Testis (tissue), 3 donors: ENCODE results near the gene DNAI4. TPM values are rescaled to one million over a fixed set of nuclear protein-coding genes. Genes with fewer than 3 reads are reported as not detected.

Experiments used
- DNase-seq: peaks from one replicate; pipeline ENCODE4 v3.0.0-alpha.2; 2019
- H3K27ac ChIP-seq, 2 donors: fragments of 200-600 bp; sonication (generic); one replicate each; pipeline ENCODE4 v1.5.1; 2019
- H3K27me3 ChIP-seq: fragments of 200-600 bp; sonication (generic); one replicate; pipeline ENCODE4 v1.5.1; 2019
- H3K36me3 ChIP-seq: fragments of 200-600 bp; sonication (generic); one replicate; pipeline ENCODE4 v1.5.1; 2017; ENCODE audit warnings: low read depth; ENCODE audit errors: missing control alignments
- H3K4me1 ChIP-seq: fragments of 200-600 bp; sonication (generic); one replicate; pipeline ENCODE4 v1.5.1; 2019
- H3K4me3 ChIP-seq, 2 donors: fragments of 200-600 bp; sonication (generic); one replicate each; pipeline ENCODE4 v1.5.1; 2017 to 2019
- H3K9me3 ChIP-seq: fragments of 200-600 bp; sonication (generic); one replicate; pipeline ENCODE4 v1.5.1; 2017
- CTCF ChIP-seq, 3 experiments: fragments of 450-650 bp in 2 of 3; fragments of 200-600 bp in 1 of 3; sonication (generic) in 1 of 3; IDR thresholded peaks; one replicate each; pipeline ENCODE4 v1.5.1; 2016 to 2019; ENCODE audit warnings: antibody characterized with exemption in 3 of 3, mild to moderate bottlenecking in 2 of 3, moderate library complexity in 1 of 3
- POLR2A ChIP-seq: fragments of 450-650 bp; IDR thresholded peaks from one replicate; pipeline ENCODE4 v1.6.1; 2017; ENCODE audit warnings: antibody characterized with exemption, mild to moderate bottlenecking, moderate library complexity
- WGBS, 2 donors: methylation state at CpG; one replicate each; pipeline ENCODE4 v1.1.5; 2018; 5-methylcytosine and 5-hydroxymethylcytosine counted together
- intact Hi-C: fragments of 100-400 bp; cut with DNase I; formaldehyde crosslinking; loops from one replicate; pipeline ENCODE4 v1.15.1; 2023; ENCODE audit warnings: low total_unique reads
- polyA plus RNA-seq: library from polyadenylated mRNA; stranded (reverse); fragments of 350-450 nt; fragmentation: Illumina TruSeq; extraction: RNeasy Lipid Tissue Mini Kit (QIAGEN cat#74804); gene quantifications from one replicate; pipeline ENCODE4 v1.2.3, GENCODE V29; 2014; ENCODE audit warnings: low read depth, low replicate concordance; ENCODE audit not compliant: insufficient read depth
- total RNA-seq, 2 donors: library from RNA; depleted of rRNA; stranded (reverse); fragments of >200 nt; gene quantifications; one replicate each; pipeline ENCODE4 v1.2.3, GENCODE V29; 2016

DNAI4 gene
- total and polyA plus RNA-seq, 3 donors from 2014 or later = 21.7 to 56.7 (median 40.8) TPM

GRCh38 chr1:66933887-66934700, 9.4 kb upstream of the DNAI4 start:
- intact Hi-C loops = no loop called here
- peaks cover 21% of the 10 kb centered on the region for H3K4me1 ChIP-seq
- H3K4me3 ChIP-seq = no peak overlapping the region

GRCh38 chr1:66932291-66932690, 7.6 kb upstream of the DNAI4 start:
- no peak for DNase-seq
- peaks cover 9% of the 10 kb centered on the region for H3K4me1 ChIP-seq
- H3K36me3 ChIP-seq = no peaks in the 10 kb centered on the region
- intact Hi-C loops = no loop called here
- H3K4me3 ChIP-seq = peak overlapping the region in 1 of 2 donors; percentile 17
- 14 to 19% methylated on average over 2 of the region's 2 CpGs for WGBS, 2 donors
- peak overlapping the region; percentile 95 to 98 for H3K27ac ChIP-seq
- TF ChIP-seq POLR2A (no peak), CTCF (IDR thresholded peaks at IDR 0.05) (no peak)
- no peaks in the 10 kb centered on the region for H3K27me3 ChIP-seq
- no peaks in the 10 kb centered on the region for H3K9me3 ChIP-seq

More at GRCh38 chr1:66933887-66934700, 9.4 kb upstream of the DNAI4 start:
- H3K27me3 ChIP-seq = no peaks in the 10 kb centered on the region
- TF ChIP-seq POLR2A = no peak
- H3K27ac ChIP-seq = peak overlapping the region; percentile 95 to 98
- no peaks in the 10 kb centered on the region for H3K9me3 ChIP-seq
- 30 to 33% methylated on average over 7 of the region's 7 CpGs for WGBS, 2 donors
- no peaks in the 10 kb centered on the region for H3K36me3 ChIP-seq
- no peak for DNase-seq

- 4 to 9% methylated on average over 4 of the region's 4 CpGs for WGBS, 2 donors
- H3K27ac ChIP-seq = peak overlapping the region; percentile 95 to 98
- no peak for DNase-seq
- no peaks in the 10 kb centered on the region for H3K27me3 ChIP-seq
- peak overlapping the region; percentile 83 to 89 for H3K4me3 ChIP-seq
- no peak for TF ChIP-seq CTCF (IDR thresholded peaks at IDR 0.05)
- no peak for TF ChIP-seq POLR2A
- no peaks in the 10 kb centered on the region for H3K36me3 ChIP-seq
- intact Hi-C loops = no loop called here
- H3K9me3 ChIP-seq = no peaks in the 10 kb centered on the region
- H3K4me1 ChIP-seq = peaks cover 9% of the 10 kb centered on the region
Observed at GRCh38 chr1:66931590-66931989, 6.9 kb upstream of the DNAI4 start.

GRCh38 chr1:66930823-66931174, 6.1 kb upstream of the DNAI4 start:
- Histone ChIP-seq H3K4me1 (peaks cover 9% of the 10 kb centered on the region), H3K4me3 (peak overlapping the region; percentile 83 to 89), H3K36me3 (no peaks in the 10 kb centered on the region), H3K27ac (peak overlapping the region; percentile 95 to 98), H3K27me3 (no peaks in the 10 kb centered on the region), H3K9me3 (no peaks in the 10 kb centered on the region)
- WGBS, 2 donors = 0 to 2% methylated on average over 6 of the region's 6 CpGs
- no peak for DNase-seq
- intact Hi-C loops = no loop called here
- no peak for TF ChIP-seq CTCF (IDR thresholded peaks at IDR 0.05)
- TF ChIP-seq POLR2A = no peak

GRCh38 chr1:66929999-66930822, 5.6 kb upstream of the DNAI4 start:
- DNase-seq = peak; percentile 97
- Histone ChIP-seq H3K4me3 (peak overlapping the region; percentile 83 to 89), H3K27me3 (no peaks in the 10 kb centered on the region), H3K36me3 (no peaks in the 10 kb centered on the region), H3K27ac (peak overlapping the region; percentile 95 to 98), H3K9me3 (no peaks in the 10 kb centered on the region), H3K4me1 (peaks cover 6% of the 10 kb centered on the region)
- 0 to 1% methylated on average over 8 to 58 of the region's 83 CpGs for WGBS, 2 donors
- peak; percentile 58 for TF ChIP-seq POLR2A
- TF ChIP-seq CTCF (IDR thresholded peaks at IDR 0.05) = peak; percentile 17 to 48 (median 45)
- intact Hi-C loops = no loop called here
